HG03045 (cell line): Measurements from ENCODE around the gene INPP5F.

Experiments used
- ATAC-seq: cut with Tn5 transposase; IDR thresholded peaks from one replicate; pipeline ENCODE4 v1.9.1; 2021; ENCODE audit warnings: mild to moderate bottlenecking, moderate library complexity; ENCODE audit not compliant: unreplicated experiment

INPP5F gene

GRCh38 chr10:119725828-119726675, at the start of gene INPP5F:
TSS of gene INPP5F (plus strand) at chr10:119726050. CDS start at chr10:119726263, 213 bp downstream.
- ATAC-seq: peak; percentile 85

GRCh38 chr10:119677126-119677525, 48.7 kb upstream of the INPP5F start:
- no peak for ATAC-seq

GRCh38 chr10:119677904-119678755, 47.7 kb upstream of the INPP5F start:
- no peak for ATAC-seq

- no peak for ATAC-seq
Measured at GRCh38 chr10:119679480-119679829, 46.4 kb upstream of the INPP5F start.

GRCh38 chr10:119680050-119680449, 45.8 kb upstream of the INPP5F start:
- no peak for ATAC-seq

- ATAC-seq: no peak
Measured at GRCh38 chr10:119680650-119681081, 45.2 kb upstream of the INPP5F start.

GRCh38 chr10:119686465-119687191, 39.2 kb upstream of the INPP5F start:
- ATAC-seq: peak; percentile 86

- no peak for ATAC-seq
Measured at GRCh38 chr10:119687192-119688032, 38.4 kb upstream of the INPP5F start.

GRCh38 chr10:119688033-119688508, 37.8 kb upstream of the INPP5F start:
- ATAC-seq: no peak

GRCh38 chr10:119689016-119689580, 36.8 kb upstream of the INPP5F start:
- no peak for ATAC-seq

- ATAC-seq: no peak
Measured at GRCh38 chr10:119691726-119692125, 34.1 kb upstream of the INPP5F start.

GRCh38 chr10:119693262-119693957, 32.4 kb upstream of the INPP5F start:
- no peak for ATAC-seq

GRCh38 chr10:119694608-119695007, 31.2 kb upstream of the INPP5F start:
- no peak for ATAC-seq

- peak; percentile 37 for ATAC-seq
Measured at GRCh38 chr10:119700321-119700954, 25.4 kb upstream of the INPP5F start.

GRCh38 chr10:119701861-119702260, 24.0 kb upstream of the INPP5F start:
- no peak for ATAC-seq

GRCh38 chr10:119702583-119702982, 23.3 kb upstream of the INPP5F start:
- ATAC-seq: no peak

GRCh38 chr10:119703903-119704508, 21.8 kb upstream of the INPP5F start:
- no peak for ATAC-seq

GRCh38 chr10:119705434-119705831, 20.4 kb upstream of the INPP5F start:
- peak; percentile 41 for ATAC-seq
